Brain microvascular endothelial cell (primary cell): ENCODE measurements around the gene CCBE1.

ENCODE experiments used
- DNase-seq: peaks from one replicate; pipeline ENCODE4 v3.0.0-alpha.2; 2020
- H3K27ac ChIP-seq: fragments of 250-450 bp; sonication (Bioruptor Pico); 2 replicates; pipeline ENCODE4 v1.5.1; 2020; ENCODE audit warnings: mild to moderate bottlenecking, moderate library complexity
- H3K27me3 ChIP-seq: fragments of 250-450 bp; sonication (Bioruptor Pico); replicated peaks from 2 replicates; pipeline ENCODE4 v1.5.1; 2020; ENCODE audit warnings: mild to moderate bottlenecking
- H3K36me3 ChIP-seq: fragments of 250-450 bp; sonication (Bioruptor Pico); replicated peaks from 2 replicates; pipeline ENCODE4 v1.5.1; 2020; ENCODE audit warnings: mild to moderate bottlenecking
- H3K4me3 ChIP-seq: 2 replicates; pipeline ENCODE4 v1.5.1; 2011; ENCODE audit warnings: low read depth, mild to moderate bottlenecking, control low read depth, low read length, moderate library complexity
- CTCF ChIP-seq: IDR thresholded peaks from 2 replicates; pipeline ENCODE4 v1.5.1; 2011; ENCODE audit warnings: low read depth, mild to moderate bottlenecking, moderate library complexity, low read length, control low read depth, inconsistent platforms; ENCODE audit errors: missing control alignments
- in situ Hi-C: cut with HindIII; loops from 2 replicates; pipeline ENCODE4 v1.10.0; 2017; ENCODE audit warnings: low sequenced_read_pairs, low pct_ligation_motif_present

CCBE1 gene

GRCh38 chr18:59509481-59510442, 187.5 kb downstream of the CCBE1 start:
- in situ Hi-C loops = no loop called here
- Histone ChIP-seq H3K4me3 (no peak overlapping the region), H3K36me3 (no peaks in the 10 kb centered on the region), H3K27ac (no peak overlapping the region), H3K27me3 (no peaks in the 10 kb centered on the region)
- TF ChIP-seq CTCF = no peak
- no peak for DNase-seq

GRCh38 chr18:59505356-59505755, 191.9 kb downstream of the CCBE1 start:
- no peak for TF ChIP-seq CTCF
- H3K27me3 ChIP-seq = no peaks in the 10 kb centered on the region
- no peak overlapping the region for H3K27ac ChIP-seq
- no peaks in the 10 kb centered on the region for H3K36me3 ChIP-seq
- no peak overlapping the region for H3K4me3 ChIP-seq
- in situ Hi-C loops = no loop called here
- DNase-seq = no peak

- Histone ChIP-seq H3K36me3 (no peaks in the 10 kb centered on the region), H3K27ac (peak overlapping the region; percentile 63), H3K4me3 (no peak overlapping the region), H3K27me3 (no peaks in the 10 kb centered on the region)
- no peak for TF ChIP-seq CTCF
- in situ Hi-C loops = no loop called here
- peak; percentile 90 for DNase-seq
Measured at GRCh38 chr18:59502274-59503175, 194.7 kb downstream of the CCBE1 start.

GRCh38 chr18:59501920-59502273, 195.3 kb downstream of the CCBE1 start:
- peak overlapping the region; percentile 63 for H3K27ac ChIP-seq
- in situ Hi-C loops = no loop called here
- TF ChIP-seq CTCF = no peak
- H3K27me3 ChIP-seq = no peaks in the 10 kb centered on the region
- H3K36me3 ChIP-seq = no peaks in the 10 kb centered on the region
- DNase-seq = no peak
- no peak overlapping the region for H3K4me3 ChIP-seq

- Histone ChIP-seq H3K4me3 (no peak overlapping the region), H3K36me3 (no peaks in the 10 kb centered on the region), H3K27me3 (no peaks in the 10 kb centered on the region), H3K27ac (no peak overlapping the region)
- no peak for TF ChIP-seq CTCF
- DNase-seq = no peak
- in situ Hi-C loops = no loop called here
Measured at GRCh38 chr18:59500765-59501164, 196.5 kb downstream of the CCBE1 start.
